NCI-H460 (cell line): Measurements from ENCODE around the gene SERAC1. TPM values are rescaled to one million over a fixed set of nuclear protein-coding genes. Genes with fewer than 3 reads are reported as not detected.

Experiments used
- DNase-seq: peaks from one replicate; pipeline ENCODE4 v3.0.0-alpha.2; 2016; ENCODE audit warnings: low read depth; ENCODE audit errors: extremely low read depth
- total RNA-seq: library from RNA; depleted of rRNA; stranded (reverse); fragments of >200 nt; shearing (Covaris generic); gene quantifications from 2 replicates; pipeline ENCODE4 v1.2.3, GENCODE V29; 2014

SERAC1 gene
- total RNA-seq, 1 experiment from 2014 or later: 4.1 TPM

DNA sequence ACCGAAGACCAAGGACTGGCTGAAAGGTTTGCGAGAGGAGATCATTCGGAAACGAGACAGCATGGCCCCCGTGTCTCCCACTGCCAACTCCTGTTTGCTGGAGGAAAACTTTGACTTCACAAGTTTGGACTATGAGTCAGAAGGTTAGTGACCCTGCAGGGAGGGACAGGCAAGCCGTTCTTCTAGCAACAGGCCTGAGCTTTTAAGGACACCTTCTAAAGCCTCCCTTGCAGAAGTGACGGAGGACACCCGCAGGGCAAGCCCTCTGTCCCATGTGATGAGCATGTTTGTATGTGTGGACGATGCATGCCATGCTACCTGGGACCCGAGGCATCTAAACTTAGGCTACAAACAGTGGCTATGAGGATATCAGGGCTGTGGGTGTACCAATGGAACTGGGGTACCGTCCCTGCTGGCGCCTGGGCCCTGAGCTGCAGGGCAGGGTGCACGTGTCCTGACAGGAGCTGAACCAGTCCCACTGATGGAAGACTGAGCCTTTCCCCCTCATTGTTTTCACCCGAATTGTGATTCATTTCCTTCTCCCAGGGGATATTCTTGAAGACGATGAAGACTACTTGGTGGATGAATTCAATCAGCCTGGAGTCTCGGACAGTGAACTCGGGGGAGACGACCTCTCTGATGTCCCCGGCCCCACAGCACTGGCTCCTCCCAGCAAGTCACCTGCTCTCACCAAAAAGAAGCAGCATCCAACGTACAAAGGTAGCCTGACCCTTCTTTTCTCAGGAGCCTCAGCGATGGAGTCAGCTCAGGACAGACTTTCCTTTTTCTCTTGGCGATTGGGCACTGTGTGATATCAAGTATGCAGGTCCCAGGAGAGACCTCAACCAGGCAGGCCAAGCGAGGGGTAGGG lies 84.4 kb downstream of the SERAC1 start:
- DNase-seq: no peak

DNA sequence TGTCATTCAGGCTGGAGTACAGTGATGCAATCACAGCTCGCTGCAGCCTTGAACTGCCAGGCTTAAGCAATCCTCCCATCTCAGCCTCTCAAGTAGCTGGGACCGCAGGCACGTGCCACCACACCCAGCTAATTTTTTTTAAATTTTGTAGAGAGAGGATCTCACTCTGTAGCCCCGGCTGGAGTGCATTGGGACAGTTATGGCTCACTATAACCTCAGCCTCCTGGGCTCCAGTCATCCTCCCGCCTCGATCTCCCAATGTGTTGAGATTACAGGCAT lies 86.5 kb downstream of the SERAC1 start:
- no peak for DNase-seq

DNA sequence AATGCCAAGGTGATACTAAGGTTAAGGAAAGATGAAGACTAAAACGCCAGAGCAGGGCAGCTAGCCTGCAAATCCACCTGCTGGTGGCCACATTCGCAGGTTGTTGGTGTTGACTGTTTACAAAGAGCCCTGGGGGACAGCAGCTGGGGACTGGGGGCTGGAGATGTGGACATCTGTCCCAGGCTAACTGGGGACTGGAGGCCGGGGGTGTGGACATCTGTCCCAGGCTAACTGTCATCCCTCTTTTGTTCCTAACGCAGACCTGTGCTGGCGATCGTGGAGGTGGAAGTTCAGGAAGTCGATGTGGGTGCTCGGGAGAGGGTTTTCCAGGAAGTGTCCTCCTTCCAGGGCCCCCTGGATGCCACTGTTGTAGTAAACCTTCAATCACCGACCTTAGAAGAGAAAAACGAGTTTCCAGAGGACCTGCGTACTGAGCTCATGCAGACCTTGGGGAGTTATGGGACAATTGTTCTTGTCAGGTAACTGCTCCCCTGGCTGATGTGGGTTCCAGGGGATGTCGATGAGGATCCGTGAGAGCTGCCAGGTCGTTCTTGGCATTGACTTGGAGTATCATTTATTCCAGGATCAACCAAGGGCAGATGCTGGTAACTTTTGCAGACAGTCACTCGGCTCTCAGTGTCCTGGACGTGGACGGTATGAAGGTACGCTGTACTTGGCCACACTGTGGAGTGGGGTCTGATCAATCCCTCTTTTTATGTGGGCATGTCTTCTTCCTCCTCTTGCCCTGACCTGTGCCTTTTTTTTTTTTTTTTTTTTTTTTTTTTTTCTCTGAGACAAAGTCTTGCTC lies 87.0 kb downstream of the SERAC1 start:
- DNase-seq: no peak

DNA sequence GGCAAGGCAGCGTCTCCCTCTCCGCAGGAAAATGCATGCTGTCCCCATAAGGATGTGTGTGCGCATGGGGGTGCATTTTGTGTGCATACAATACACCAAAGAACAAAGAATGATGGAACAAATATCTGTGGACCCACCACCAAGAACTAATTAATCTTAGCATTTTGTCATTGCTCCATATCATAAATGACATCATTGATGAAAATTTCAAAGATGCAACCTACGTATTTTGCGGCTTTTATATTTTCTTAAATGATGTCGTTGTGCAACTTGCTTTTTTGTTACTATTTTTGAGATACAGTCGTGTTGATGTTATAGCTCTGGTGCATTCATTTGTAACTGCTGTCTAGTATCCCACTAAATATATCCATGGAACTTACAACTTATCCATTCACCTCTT lies 89.7 kb downstream of the SERAC1 start:
- DNase-seq: no peak

DNA sequence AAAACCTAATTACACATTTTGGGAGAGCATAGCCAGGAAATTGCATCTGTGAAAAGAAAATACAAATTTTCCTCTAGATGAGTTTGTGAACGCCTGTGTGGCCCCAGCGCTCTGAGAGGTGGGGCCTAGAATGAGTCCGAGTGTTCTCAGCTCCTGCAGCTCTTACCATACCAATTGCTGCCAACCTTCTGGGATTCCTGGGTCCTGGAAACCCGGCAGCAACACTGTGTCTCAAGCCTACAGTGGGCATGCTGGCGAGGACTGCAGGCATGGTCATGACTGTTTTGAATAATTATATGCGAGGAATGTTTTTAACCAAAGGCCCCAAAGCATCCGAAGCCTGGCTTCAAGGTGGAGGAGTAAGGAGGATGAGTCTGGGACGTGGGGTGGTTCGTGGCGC lies 90.4 kb downstream of the SERAC1 start:
- DNase-seq: no peak

- DNase-seq: no peak
Observed at GRCh38 chr6:158076548-158076947, 91.5 kb downstream of the SERAC1 start.

DNA sequence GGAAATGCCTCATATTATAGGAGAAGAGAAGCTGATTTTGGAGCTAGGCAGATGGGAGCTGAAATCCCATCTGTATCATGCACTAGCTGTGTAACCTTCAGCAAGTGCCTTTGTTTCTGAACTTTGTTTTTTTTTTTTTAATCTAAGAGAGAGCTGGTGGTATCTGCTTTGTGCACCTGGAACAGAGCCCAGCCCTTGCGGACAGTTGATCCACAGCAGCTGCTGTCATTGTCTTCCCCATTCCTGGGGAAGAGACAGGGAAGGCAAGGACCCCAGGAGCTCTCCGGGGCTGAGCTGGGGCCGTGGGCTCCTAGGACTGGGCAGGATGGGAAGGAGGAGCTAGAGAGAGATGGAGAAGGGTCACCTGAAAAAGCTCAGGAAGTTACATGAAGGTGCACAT lies 94.3 kb downstream of the SERAC1 start:
- DNase-seq: no peak

DNA sequence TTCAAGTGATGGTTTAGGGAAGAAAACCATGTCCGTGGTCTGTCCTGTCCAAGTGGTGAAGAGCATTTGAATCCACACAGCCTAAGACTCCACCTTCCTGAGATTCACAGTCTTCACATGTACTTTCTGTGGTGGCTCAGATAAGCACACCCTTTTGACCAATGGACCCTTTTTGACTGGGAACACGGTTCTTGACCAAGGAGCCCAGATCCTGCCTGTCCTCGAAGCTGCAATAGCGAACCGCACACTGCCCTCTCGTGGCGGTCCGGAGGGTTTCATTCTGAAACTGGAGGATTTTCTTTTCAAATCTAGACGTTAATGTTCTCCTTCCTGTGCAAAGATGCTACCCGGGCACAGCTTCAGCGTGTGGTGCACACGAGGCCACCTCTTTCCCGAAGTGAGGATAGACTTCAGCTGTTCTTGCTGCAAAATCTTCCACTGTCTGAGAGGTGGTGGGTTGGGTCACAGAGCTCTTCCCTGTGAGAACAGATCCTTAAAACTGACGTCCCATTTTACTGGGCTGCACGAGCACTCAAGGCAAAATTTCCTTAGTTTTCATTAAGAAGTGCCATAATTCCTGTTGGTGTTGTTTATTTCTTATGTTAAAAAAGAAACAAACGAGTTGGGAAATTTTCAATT lies 95.9 kb downstream of the SERAC1 start:
- DNase-seq: peak; percentile 37

DNA sequence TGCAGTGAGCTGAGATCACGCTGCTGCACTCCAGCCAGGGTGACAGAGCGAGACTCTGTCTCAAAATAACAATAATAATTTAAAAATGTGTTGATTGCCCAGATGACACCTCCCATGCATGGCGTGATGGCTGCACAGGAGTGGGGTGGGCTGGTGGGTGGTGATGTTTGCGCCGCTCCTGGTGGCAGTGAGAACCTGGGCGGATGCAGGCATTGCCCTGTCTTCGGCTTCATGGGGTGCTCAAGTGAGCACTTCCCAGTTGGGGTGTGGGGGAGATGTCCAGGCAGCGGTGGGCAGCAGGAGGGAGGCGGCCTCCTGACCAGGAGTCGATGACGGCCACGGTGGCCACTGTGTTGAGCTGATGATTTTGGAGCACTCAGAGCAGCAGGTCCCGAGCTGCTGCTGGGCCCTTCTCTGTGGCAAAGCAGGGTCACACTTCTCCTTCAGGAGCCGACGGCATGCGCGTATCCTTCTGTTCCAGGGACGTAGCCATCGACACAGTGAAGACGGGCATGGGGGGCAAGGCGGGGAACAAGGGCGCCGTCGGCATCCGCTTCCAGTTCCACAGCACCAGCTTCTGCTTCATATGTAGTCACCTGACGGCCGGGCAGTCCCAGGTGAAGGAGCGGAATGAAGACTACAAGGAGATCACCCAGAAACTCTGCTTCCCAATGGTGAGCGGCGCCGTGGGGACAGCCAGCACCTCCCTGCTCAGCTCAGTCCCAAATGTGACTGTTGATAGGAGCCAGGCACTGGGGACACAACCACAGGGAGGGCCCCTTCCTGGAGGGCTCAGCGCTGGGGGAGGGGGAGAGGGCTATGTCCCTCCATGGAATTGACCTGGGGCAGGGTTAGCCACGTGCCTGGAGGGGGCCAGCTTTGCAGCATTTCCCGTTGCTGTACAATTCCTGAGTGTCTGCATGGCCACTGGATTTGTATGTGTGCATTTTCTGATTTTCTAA lies 96.7 kb downstream of the SERAC1 start:
- no peak for DNase-seq

DNA sequence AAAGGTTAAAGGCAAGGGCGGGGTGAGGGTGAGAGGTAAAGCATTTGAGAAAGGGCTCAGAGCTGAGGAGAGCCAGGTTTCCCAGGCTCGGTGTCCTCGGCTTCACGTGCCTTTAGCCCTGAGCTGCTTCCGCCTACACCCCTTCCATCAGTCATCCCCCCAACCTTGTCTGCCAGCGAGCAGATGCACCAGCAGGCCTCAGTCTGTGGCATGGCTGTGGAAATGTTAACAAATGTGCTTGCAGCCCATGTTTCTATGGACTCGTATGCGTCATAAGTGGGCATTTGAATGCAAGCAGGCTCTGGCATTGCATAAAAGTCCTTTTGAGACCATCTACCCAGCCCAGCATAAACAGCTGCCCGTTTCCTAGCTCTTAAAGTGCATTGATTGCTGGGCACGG lies 97.5 kb downstream of the SERAC1 start:
- no peak for DNase-seq

DNA sequence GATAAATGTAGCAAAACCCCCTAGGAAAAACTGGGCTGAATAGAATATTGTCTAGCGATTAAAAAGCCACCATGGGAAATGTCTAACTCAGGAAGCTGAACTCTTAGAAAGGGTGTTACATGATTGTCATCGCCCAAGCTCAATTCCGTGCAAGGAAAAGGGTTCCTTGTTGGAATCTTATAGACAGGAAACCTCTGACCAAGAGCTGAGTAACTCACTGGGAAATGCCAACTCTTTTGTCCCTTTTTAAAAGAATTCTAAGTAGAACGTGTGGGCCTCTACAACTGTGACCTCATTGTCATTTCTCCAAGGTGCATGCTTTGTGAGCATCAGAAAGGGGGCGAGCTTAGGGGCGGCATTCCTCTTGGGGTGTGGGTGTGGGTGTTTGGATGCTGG lies 98.3 kb downstream of the SERAC1 start:
- DNase-seq: no peak

DNA sequence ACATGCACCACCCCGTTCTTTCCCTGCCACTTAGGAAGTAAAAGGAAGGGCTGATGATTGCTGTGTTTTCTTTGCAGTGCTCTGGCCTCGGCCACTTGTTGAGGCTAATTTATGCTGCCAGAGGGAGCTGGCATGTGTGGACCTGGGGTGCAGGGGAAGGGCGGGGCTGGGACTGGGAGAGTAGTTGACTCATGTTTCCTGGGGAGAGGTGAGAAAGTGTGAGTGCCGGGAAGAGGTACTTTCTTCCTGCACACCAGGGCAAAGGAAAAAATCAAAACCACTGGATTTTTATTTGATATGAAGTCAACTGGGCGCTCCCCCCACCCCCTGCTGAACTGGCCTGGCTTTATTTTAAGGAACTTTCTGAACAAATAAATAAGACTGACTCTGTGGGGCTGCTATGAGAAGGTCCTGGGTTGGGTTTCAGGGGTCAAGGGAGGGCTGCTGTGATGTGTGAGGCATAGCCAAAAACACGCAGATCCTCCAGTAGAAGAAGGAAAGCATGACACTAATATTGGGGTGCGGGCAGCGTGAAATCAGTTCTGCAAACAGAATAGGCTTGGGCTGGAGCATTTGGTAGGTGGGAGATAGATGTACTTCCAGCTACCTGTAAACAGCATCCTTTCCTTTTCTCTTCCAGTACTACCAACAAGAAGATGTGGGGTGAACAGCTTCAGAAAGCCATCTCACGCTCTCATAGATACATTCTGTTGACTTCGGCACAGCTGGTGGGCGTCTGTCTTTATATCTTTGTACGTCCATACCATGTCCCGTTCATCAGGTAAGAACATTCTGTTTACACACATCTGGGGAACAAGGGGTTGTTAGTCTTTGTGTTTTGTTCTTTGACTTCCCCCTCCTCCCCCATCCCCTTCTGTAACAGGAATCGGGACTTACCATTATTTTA lies 98.9 kb downstream of the SERAC1 start:
- DNase-seq: peak; percentile 18

DNA sequence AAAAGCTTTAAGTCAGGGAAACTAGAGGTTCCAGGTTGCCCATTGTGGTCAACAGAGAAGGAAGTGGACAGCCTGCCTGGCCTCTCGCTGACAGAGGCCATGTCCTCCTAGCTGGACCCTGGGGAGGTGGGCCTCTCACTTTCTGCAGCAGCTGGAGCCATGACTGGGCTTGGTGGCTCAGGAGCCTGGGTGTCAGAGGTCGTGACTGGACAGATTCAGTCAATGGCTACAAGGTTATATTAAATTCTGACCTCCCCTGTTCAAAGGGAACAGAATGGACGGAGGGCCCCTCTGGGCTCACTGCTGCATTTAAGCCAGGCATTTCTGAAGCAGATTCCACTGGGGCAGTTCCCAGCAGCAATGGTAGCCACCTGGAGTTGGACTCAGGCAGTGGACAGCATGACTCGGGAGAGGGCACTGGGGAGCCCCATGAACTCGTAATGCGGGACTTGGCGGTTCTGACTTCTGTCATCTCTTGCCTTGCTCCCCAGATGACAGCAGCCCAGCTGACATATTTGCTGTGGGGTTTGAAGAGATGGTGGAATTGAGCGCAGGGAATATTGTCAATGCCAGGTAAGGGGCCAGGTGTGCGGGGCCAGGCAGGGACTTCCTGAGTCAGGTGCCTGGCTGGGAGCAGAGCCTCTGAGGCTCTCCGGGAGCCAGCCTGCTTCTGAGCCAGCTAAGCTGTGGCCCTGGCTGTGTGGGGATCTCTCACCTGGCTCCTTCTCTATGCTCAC lies 99.7 kb downstream of the SERAC1 start:
- no peak for DNase-seq

GRCh38 chr6:158067436-158068015 lies 100.5 kb downstream of the SERAC1 start:
- DNase-seq: no peak

DNA sequence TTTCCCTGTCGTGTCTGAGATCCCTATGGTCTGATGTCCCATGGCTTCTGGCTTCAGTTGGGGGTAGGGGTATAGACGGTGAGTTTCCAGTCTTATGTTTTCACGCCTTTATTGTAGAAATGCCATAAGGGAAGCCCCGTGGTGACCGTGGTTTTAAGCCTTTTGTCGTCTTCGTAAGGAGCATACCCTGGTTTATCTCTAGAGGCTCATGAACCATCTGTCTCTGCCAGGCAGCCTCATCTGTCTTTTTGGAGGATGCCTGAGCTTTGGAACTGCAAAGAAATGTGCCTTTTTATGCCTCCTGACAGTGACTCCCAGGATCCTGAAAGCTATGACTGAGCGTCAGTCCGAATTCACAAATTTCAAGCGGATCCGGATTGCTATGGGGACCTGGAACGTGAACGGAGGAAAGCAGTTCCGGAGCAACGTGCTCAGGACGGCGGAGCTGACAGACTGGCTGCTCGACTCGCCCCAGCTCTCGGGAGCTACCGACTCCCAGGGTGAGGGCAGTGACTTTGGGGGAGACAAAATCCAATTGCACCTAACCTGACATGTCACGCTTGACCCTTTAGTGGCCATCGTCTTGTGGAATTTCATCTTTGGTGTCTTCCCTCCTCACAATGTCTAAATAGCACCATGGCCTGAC lies 101.8 kb downstream of the SERAC1 start:
- no peak for DNase-seq

- no peak for DNase-seq
Observed at GRCh38 chr6:158064725-158065251, 103.3 kb downstream of the SERAC1 start.

- no peak for DNase-seq
Observed at GRCh38 chr6:158063736-158064135, 104.3 kb downstream of the SERAC1 start.
